Stimulated activated CD8-positive, alpha-beta memory T cell treated with anti-CD3 and anti-CD28 coated beads, Interleukin-7, amount 100 ng/mL, for 4 hours (primary cell): Measurements from ENCODE around the gene FAXC.
"Not testable (repeated sequence)": the region's sequence is repeated elsewhere in the genome, so short reads cannot be mapped to it uniquely, and the experiment has no call there.

Experiments
- DNase-seq, 2 donors: peaks; one replicate each; pipeline ENCODE4 v3.0.0-alpha.2; 2020; ENCODE audit warnings: low read depth in 2 of 2

FAXC gene

DNA sequence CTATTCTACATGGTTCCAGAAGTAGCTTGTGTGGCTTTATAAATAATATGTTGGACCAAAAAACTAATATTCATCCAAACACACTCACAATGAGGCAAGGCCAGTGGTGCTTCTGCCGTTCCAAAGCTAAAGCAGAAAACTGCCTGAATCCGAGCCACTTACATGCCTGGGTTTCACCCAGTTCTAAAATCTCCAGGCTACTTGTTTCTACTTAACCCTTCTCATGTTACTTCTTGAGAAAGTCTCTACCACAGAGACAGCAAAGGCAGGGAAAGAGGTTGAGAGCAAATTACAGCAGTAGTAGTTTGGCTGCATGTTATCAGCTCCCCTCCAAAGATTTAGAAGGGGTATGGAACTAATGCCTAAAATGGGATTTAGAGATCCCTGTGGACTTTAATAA, 62.0 kb downstream of the FAXC start:
- no peak for DNase-seq

DNA sequence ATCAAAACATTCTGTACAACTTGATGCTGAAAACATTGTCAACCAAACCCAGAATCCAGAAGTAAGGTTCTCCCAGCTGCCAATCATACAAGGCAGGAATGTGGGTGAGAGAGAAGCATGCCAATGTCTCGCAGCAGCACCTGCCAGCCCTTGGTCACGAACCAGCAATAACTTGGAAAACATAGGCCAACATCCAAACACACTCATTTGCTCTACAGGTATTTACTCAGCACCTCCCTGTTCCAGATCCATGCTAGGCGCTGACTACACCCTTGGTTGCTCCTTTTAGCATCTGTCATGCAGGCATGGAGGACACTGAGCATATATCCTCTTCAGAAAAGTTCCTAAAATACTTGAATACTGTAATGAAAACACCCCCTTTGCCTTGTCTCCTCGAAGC, 63.6 kb downstream of the FAXC start:
- no peak for DNase-seq

DNA sequence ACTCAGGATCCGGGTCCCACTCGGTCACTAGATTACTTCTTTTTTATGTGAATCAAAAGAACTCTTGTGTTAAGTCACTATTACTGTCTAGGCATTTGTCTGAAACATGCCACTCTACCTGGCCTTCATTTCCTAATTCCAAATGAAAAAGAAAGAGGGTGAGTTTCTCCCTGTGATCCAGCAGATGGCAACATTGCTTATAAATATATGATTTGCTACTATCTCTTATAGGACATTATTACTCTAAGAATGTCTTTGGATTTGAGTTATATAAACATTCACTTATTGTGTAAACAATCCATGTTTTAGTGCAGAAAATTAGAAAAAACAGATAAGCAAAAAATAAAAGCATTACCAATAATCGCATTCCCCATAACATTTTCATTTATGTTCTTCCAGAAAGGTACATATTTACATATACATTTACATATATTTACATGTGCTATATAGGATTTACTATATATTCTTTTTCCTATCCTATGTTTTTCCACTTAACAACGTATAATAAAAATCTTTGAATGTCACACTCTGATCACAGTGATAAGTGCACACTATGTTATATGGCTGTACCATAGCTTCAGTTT, 66.9 kb downstream of the FAXC start:
- no peak for DNase-seq

DNA sequence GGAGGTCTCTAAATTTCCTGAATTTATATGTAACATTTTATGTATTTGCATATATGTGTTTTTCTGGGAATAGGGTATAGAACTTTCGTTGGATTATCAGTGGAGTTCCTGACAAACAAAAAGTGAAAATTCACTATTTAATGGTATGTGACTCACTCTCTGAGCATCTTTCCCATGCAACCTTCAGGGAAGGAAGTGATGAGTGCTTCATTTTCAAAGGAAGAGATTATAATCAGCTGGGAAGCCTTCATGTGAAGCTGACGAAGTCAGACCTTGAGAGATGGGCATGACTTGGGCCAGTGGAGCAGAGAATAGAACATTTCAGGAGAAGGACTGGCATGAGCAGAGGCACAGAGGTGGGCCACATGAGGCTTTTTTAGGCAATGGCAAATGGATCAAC, 72.7 kb downstream of the FAXC start:
- no peak for DNase-seq

DNA sequence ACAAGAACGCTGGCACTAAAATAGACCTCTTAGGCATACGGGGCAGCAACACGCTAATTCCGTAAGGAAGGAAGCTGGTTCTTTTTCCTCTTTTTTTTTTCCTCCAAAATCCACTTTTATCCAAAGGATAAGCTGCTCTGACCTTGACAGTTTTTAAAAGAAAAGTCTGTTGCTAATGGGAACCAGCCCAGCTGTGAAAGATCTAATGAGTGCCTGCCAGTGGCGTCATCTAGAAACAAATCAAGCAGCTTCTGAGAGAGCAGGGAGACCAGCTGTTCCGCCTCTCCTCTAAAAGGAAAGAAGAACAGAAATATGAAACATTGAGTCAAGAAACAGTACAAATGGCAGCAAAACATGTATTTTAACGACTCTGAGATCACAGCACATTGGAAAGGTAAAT, 78.6 kb downstream of the FAXC start:
- no peak for DNase-seq

DNA sequence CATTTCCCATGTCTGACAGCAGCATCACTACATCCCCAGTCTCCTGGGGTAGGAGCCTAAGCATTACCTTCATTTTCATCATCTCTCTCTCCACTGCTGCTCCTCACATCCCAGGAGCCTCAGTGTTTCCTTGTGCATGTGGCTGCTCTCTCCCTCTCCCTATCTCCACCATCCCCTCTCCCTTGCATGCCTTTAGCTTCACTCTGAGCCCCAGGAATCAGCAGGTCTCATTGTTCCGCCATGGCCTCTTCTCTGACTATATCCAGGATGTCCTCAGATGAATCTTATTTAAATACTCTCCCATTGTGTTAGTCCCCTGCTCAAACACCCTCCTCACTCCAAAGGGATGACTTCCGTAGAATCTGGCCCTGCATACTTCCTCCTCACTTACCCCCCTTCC, 79.4 kb downstream of the FAXC start:
- DNase-seq: no peak

DNA sequence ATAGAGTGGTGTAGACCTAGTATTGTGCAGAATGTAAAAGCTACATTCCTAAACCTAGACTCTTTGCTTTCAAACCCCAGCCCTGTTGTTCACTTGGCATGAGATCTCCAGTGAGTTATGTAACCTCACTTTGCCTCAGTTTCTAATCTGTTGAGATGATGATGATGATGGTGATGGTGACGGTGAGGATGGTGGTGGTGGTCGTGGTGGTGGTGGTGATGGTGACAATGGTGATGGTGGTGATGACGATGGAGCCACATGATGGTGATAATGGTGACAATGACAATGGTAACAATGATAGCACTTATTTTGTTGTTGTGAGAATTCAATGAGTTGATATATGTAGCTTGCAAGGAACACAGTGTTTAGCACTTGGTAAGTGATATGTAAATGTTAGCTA, 80.3 kb downstream of the FAXC start:
- DNase-seq: no peak

DNA sequence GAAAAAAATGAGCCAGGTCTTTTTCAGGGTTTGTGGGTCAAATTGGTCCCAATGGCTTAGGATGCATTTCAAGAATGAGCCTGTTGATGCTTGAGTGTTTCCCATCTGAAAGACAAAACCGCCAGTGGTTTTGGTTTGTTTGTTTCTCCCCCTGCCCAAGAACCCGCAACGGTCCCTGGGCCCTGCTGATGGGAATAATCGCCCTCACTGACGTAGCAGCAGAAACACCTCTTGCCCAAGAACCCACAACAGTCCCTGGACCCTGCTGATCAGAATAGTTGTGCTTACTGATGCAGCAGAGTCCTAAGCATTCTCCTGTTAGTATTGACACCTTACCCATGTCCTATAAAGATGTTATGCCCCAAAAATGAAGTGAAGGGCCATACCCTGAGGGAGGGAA, 82.5 kb downstream of the FAXC start:
- not testable (repeated sequence) for DNase-seq

DNA sequence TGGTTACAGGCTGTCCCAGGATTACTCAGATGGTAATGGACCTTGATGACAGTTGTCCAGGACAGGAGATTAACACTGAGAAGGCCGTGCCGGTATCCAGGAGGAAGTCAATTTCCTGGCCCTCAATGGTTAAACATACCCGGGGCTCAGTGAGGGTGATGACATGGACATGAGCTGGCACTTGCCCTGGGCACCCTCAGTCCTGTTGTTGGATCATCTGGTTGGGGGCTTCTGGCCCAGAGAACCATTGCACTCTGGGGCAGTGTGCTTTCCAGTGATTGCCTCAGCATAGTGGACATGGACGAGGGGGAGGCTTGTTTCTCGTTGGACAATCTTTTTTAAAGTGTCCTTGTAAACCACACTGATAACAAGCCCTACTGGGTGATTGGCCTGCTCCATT, 84.0 kb downstream of the FAXC start:
- not testable (repeated sequence) for DNase-seq

DNA sequence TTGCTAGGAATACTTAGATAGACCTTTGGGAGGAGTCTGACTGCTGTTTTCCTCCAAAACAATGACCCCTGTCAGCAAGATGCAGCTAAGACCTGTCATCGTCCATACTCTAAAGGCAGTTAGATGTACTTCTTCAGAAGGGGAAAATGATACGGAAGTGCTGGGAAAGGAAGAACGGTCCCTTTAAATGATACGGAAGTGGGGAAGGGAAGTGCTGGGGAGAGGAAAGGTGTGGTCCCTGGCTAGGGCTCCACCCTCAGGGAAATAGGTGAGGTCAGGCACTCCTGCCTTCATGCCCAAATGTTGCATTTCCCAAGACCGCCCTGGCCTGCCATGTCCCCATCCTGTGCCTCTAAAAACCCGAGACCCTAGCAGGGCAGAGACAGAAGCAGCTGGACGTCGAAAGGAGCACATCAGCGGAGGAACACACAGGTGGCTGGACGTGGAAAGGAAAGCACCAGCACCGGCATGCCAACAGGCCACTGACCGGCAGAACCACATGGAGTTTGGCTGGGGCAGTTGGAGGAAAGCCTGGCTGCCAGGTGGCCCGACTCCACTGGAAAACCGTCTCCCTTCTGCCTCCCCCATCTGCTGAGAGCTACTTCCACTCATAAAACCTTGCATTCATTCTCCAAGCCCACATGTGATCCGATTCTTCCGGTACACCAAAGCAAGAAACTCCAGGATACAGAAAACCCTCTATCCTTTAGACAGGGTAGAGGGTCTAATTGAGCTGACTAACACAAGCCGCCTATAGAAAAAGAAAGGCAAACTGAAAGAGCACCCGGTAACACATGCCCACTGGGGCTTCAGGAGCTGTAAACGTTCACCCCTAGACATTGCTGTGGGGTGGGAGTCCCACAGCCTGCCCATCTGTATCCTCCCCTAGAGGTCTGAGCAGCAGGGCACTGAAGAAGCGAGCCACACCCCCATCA, 94.6 kb downstream of the FAXC start:
- DNase-seq: no peak

DNA sequence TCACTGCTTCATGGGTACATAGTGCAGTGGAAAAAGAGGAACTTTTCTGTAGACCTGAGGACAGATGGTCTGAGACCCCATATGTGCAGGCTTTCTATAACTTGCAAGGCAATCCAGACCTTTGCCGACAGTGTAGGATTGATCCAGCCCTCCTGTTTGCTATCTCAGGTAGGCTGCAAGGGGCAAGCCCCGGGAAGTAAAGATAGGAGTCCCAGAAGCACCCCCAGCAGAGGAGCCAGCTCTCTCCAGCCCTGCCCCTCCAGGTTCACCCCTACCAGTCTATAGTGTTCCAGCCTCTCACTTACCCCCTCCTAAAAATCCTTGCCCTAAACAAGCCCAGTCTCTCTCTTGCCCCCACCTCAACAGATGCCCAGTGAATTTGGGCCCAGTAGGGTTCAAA, 96.2 kb downstream of the FAXC start:
- no peak for DNase-seq

DNA sequence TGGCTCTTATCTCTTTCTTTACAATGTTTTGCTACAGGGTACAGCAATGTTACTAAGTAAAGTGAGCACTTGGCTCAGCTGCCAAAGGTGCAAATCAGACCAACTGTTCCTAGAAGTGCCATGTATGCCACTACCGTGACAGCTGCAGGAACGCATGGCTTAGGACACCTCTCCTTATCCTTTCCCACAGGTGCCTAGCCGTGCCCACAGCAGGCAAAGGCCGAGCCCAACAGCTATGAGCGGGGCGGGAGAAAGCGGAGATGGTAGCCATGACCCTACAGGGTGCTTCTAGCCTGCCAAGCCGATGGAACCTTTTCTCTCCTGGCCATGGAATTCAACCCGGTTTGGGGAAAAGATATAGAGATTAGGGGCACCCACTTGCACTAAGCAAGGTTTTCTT, 97.1 kb downstream of the FAXC start:
- DNase-seq: no peak

DNA sequence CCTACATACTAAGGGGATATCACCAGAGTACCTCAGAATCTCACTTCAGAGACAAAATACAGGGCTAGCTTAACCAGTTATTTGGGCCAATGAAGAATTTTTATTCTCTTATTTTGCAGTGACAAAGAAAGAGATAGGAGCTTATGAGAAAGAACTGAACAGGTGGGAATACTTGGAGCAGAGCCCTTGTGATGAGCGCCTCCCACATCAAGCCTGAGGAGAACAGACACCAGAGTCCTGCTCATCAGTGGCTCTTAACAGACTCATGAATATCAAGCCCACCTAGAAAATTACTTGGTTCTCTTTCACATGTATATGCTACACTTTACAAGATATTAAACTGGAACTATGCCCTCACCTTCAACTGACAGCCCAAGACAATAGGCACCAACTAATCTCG, 99.0 kb downstream of the FAXC start:
- DNase-seq: no peak

DNA sequence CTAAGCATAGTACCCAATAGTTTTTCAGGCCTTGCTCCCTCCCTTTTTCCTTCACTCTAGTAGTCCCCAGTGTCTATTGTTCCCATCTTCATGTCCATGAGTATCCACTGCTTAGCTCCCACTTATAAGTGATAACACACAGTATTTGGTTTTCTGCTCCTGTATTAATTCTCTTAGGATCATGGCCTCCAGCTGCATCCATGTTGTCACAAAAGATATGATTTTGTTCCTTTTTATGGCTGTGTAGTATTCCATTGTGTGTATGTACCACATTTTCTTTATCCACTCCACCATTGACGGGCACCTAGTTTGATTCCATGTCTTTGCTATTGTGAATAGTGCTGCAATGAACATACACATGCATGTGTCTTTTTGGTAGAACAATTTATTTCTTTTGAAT, 102.9 kb downstream of the FAXC start:
- no peak for DNase-seq

DNA sequence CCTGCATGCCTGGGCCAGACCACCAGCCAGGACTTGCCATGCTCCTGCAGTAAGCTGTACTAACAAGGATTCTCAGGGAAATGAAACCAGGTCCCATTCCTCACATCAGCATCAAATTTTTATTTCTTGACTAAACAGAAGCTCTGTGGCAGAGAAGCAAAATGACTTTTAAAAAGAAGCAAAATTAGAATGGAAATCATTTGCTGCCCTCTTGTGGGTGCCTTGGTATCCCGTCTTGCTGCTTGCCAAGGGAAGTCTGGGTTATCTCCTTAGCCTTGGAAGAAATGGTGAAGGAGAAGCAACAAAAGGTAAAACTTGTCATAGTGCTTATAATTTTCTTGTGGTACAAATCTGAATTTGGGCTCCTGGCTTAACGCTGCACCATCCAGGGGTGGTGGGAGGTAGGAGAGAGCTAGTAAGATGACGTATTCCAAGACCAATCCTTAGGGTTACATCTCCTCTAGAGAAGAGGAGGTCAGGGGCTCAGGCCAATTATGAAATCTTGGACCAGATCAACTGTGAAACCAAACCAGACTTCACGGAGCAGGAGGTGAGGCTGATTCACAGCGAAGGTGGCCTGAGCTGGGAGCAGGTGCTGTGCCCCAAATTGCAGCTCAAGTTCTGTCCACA, 107.5 kb downstream of the FAXC start:
- no peak for DNase-seq

DNA sequence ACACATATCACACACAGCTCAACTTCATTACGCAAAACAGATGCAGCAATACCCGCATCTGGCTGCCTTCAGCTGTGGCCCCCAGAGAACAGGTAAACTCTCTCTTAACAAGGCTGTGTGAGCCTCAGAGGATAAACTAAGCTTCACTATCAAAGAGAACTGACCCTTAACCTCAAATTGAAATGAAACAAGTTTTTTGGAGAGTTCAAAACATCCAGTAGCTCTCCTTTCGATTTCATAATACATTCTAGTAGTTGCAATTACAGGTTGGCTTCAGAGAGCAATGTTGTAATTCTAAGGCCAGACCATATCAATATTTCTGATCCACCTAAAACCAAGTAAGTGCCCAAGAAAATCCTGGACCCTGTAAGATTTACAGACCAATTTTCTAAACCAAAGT, 113.5 kb downstream of the FAXC start:
- no peak for DNase-seq

DNA sequence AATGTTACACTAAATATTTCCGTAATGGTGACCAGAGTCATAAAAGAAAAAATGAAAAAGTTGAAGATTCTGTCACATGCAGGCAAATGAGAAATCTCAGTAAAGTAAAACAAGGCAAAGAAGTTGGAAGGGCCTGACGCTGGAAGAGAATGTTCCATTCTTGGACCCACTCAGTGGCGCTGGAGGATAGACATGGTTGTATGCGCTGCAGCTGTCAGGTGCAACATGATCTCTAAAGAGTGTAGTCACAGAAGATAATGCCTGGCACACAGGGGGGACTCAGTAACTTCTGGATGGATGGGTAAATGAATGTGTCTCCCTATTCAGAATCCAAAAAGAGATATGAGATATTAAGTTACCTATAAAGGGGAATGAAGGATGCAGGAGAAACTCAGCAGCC, 116.3 kb downstream of the FAXC start:
- no peak for DNase-seq

DNA sequence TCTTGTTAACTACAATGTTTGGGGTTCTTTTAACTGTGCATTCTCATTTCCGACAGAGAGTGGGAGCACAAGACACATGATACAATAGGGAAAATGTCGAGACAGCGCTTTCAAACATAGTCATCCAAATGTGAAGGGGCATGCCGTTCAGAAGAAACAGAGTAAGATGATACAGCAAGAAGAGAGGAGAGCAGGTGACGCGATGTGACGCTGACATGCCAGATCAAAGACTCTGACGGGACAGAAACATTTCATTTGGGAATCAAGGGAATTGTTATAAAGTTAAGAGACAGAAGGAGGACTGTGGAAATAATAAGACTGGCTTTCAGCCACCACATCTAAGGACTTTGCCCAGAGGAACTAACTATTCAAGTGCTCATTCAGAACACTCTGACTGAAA, 117.4 kb downstream of the FAXC start:
- no peak for DNase-seq

DNA sequence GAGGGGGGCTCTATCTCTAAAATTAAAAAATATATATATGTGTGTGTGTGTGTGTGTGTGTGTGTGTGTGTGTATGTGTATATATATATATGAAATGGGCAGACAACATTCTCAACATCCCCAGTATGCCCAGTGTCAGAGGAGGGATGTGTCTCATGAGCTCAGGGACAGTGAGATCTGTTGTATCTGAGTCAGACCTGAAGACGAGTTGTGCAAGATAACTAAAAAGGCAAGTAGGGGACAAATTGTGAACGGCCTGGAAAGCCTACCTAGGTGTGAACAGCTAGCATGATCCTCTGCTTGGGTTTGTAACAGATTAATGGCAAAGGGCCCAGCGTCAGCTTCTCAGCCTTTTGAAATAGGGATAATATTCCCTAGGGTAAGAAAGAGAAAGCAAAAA, 124.3 kb downstream of the FAXC start:
- DNase-seq: no peak
